ENCODE results near the gene SYT9. TPM values are rescaled to one million over a fixed set of nuclear protein-coding genes. Genes with fewer than 3 reads are reported as not detected.

Gene SYT9
- total and polyA plus RNA-seq, 2 of the 8 experiments (the other 6 are each of a cell fraction or from before 2014, with no cell fraction given) = 1.5 to 2.9 TPM

DNA sequence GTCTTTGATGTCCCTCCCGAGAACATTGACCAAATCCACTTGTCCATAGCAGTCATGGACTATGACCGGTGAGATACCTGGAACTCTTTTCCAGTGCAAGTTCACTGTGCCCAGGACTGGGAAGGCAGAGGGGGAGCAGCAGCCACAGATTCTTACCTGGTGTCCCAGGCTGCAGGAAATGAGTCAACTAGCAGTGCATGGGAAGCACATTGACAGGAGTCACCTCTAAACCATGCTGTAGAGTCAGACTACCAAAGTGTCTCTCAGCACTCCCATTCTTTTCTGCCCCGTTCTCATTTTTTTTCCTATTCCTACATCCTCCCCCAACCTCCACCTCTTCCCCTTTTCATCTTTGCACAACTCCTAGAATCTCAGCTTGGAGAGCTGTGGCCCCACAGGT lies 166.4 kb downstream of the SYT9 start (continued):
- TF ChIP-seq SUZ12 (IDR thresholded peaks at IDR 0.05; ENCODE audit: low read length) (no peak), SAP30 (IDR thresholded peaks at IDR 0.05; ENCODE audit: insufficient read depth, insufficient replicate concordance, low read length) (no peak), RNF2 (IDR thresholded peaks at IDR 0.05; ENCODE audit: borderline replicate concordance, low read depth, low read length, missing control alignments, poor library complexity, severe bottlenecking) (no peak), TAF7 (optimal IDR thresholded peaks at IDR 0.05; ENCODE audit: borderline replicate concordance, low read depth, low read length) (no peak)

All from H1 (cell line).